NAMALWA (cell line): ENCODE measurements around the gene RAF1.
"Not testable (repeated sequence)": the region's sequence is repeated elsewhere in the genome, so short reads cannot be mapped to it uniquely, and the experiment has no call there.

ENCODE experiments used
- DNase-seq: peaks from one replicate; pipeline ENCODE4 v3.0.0-alpha.2; 2015; ENCODE audit warnings: low spot score

RAF1 gene

DNA sequence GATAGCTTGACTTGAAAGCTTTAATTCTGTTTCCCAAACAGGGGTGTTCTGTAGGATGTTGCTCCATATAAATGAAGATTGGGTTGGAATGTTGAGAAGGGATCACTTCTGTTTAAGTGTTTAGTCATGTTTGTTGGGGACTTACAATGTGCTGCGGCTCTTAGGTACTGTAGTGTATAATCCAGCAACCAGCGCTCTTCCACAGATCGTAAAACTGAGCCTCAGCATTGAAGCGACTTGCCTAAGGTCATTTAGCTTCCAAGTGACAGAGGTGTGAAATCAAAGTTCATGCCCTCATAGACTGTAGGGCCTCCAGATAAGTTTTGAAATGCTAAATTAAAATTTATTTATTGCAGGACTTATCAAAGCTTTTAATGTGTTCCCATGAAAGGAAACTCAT is 105.2 kb downstream of the RAF1 start:
- DNase-seq = no peak

DNA sequence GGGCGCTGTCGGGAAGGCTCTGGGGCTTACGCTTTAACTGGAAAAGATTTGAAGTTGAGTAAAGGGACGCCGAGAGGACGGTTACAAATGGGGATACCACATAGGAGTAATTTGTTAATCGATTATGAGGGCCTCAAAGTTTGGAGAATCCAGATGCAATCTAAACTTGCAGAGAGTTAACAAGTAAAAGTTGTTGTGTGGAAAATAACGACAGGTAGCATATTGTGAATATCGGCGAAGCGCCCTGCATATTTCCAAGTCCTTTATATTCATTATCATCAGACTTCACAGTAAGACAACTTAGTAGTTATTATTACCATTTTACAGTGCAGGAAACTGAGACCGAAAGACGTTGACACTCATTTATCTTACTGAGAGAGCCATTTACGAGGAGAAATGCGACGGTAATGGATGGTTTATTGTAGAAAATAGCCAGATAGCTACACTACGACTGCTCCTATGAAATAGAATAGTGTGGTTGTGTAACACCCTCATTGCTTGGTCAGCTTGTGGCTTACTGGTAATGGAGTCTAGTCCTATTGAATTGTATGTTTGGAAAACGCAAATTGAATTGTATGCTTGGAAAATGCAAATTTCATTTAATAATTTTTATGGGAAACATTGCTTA is 106.3 kb downstream of the RAF1 start:
- no peak for DNase-seq

DNA sequence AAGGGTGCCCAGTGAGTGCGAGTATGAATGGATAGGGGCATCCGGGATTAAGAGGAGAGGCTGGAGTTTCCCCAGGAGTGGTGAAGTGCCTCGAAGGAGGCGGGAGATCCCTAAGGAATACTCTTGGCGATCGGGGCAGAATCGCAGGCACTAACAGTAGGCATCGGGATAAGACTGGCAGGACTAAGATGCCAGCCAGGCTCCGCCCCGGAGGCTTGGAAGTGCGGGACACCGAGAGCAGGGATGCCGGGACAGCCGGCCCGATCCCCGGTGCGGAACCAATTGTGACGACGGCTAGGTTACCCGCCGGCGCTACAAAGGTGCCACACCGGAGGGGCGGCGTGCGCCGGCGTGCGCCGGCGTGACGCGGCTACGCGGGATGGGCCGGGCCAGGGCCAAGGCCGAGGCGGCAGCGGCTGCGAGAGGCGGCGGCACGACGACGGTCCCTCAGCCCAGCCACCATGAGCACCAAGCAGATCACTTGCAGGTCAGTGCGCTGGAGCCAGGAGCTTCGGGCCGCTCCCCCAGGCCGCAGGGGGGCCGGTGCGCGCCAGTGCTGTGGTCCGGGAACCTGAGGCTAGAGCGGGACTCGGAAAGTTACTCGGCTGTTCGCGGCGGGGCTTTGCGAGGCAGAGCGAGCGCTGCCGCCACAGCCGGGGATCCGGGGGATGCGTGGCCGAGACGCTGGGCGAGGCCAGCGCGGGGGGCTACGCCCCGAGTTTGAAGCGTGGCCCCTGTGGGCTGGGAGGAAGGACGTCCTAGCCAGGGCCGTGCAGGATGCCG is 107.0 kb downstream of the RAF1 start, which contains the start of gene MKRN2:
MKRN2 (plus strand) TSS at position 398 of the 783 bp plus-strand sequence; CDS start at position 462, 64 bp downstream.
- peak; percentile 86 for DNase-seq

DNA sequence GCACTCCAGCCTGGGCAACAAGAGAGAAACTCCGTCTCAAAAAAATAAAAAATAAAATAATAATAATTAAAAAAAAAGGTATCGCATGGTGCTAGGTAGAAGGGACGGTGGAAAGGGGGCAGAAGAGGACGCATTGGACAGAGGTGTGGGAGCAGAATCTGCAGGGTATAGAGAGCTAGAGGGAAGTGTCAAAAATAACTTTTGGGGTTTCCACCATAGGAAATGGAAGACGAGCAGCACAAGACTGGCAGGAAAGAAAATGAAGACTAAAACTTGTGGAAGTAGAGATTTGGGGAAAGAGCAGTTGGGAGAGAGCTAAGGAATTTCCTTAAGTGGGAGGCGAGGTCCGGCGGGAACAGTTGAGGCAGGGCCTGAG is 107.6 kb downstream of the RAF1 start:
- DNase-seq = peak; percentile 40

DNA sequence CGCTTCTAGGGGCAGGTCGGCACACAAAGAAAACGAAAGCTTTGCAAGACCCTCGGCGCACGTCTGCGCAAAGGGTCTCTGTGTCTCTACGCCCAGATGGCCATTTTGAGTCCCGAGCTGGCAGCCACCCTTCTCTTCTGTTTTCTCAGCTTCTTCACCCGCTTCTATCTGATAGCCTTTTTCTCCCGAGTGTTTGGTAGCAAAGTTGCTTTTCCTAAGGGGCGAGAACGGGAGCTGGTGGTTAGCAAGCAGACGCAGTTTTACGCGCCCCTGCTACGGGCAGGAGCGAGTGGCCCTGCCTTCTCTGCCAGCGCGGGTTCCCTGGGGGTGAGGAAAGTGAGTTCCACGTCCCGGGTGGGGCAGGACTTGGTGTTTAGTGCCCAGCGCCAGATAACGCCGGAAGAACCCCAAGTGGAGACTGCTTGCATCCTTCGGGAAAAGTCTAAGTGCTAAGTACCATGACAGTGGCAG is 110.0 kb downstream of the RAF1 start:
- DNase-seq = no peak

DNA sequence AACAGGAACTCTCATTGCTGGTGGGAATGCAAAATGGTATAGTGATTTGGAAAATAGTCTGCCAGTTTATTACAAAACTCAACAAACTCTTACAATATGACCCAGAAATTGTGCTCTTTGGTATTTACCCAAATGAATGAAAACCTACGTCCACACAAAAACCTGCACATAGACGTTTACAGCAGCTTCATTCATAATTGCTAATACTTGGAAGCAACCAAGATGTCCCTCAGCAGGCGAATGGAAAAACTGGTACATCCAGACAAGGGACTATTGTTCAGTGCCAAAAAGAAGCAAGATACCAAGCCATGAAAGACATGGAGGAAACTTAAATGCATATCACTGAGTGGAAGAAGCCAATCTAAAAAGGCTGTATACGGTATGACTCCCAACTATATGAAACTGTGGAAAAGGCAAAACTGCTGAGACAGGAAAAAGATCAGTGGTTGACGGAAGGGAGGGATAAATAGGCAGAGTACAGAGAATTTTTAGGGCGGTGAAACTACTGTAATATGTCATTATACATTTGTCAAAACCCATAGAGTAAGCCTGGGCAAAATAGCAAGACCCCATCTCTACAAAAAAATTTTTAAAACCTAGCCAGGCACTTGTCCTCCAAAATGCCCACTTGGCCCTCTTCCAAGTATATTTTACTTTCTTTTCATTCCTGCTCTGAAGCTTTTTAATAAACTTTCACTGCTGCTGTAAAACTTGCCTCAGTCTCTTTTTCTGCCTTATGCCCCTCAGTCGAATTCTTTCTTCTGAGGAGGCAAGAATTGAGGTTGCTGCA is 113.8 kb downstream of the RAF1 start:
- no peak for DNase-seq

DNA sequence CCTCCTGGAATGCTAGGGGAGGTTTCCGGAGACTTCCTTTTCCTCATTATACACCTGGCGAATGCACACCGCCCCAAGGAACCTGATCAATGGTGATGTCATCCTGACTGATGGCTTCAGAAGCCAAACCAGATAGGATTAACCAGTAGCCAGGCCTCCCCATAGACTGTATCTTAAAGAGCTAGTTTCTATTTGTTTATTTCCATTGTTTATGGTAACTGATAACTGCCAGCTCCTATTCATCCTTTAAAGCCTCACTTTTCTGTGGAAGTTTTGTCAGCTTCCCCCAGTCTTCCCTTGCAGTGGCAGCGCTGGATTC is 118.5 kb downstream of the RAF1 start, which contains the start of gene MKRN2OS:
MKRN2OS (minus strand) TSS at position 27 of the 319 bp plus-strand sequence. CDS start 35 bp downstream, outside the sequence.
- no peak for DNase-seq

DNA sequence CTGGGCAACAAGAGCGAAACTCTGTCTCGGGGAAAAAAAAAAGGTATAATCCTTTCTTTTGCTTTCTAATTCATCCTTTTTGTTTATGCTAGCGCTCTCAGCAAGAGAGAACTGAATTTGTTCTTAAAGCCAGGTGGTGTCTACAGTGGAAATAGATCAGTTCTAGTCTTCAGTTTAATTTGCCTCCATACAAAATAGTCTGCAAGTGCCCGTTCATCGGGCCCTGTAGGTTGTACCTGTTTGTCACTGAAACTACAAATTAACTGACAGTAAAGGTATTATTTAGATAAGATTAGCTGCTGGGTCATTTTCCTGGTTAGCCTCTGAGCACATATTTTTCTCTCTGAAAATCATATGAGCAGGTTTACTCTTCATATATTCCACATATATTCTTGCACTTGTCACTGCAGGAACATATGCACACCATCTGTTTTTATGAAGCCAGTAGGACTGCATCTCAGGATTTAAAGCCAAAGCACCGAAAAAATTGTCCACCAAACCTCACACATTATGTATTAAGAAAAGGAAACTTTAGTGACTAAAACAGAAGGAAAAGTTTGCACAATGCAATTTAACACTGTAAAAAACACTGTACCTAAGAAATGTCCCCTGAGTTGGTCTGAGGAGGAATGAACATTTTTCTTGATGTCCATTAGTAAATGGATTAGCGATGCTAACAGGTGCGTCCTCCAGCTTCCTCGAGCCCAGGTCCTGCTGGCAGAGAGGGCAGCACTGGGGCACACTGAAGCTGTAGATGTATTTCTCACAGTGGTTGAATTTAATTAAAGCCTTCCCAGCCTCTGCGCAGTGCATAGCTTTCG is 119.1 kb downstream of the RAF1 start:
- DNase-seq = no peak

DNA sequence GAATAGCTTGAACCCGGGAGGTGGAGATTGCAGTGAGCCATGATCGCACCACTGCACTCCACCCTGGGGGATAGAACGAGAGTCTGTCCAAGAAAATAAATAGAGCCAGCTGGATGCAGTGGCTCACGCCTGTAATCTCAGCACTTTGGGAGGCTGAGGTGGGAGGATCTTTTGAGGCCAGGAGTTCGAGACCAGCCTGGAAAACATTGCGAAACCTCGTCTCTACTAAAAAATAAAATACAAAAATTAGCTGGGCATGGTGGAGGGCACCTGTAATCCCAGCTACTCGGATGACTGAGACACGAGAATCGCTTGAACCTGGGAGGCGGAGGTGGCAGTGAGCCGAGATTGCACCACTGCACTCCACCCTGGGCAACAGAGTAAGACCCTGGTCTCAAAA is 120.4 kb downstream of the RAF1 start:
- not testable (repeated sequence) for DNase-seq

DNA sequence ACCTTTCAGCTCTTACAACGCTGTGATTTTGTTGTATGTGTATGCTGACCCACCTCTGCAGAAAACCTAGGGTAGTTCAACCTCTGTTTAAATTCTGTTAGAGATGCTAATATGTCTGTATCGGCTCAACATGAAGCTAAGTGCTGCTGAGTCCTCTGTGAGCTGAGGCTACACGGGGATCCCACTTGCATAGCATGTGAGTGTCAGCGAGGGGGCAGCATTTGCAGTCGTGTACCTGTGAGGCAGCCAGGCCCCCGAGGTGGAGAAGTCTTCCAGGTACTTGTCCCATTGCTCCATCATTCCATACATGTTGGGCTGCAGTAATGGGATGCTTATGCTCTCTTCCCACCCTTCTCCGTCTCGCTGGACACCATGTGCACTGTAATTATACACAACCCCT is 122.3 kb downstream of the RAF1 start:
- DNase-seq = peak; percentile 29

DNA sequence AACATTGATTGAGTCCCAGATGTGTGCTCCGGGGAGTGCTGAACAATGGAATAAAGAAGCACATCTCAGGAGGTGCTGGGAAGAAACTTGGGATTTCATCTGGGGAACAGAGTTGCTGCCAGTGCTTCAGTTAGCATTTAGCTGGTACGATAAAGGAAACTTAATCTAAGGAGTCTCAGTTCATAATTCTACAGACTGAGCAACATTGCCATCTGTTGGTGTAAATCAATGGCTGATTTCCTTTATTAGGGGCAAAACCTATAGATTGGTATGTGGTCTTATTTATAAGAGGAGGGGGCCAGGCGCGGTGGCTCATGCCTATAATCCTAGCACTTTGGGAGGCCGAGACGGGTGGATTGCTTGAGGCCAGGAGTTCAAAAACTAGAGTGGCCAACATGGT is 127.5 kb downstream of the RAF1 start:
- no peak for DNase-seq
